Peyer's patch (tissue), 4 donors: ENCODE measurements around the gene C20orf144. TPM values are rescaled to one million over a fixed set of nuclear protein-coding genes. Genes with fewer than 3 reads are reported as not detected.

Experiments
- DNase-seq, 3 donors: peaks; one replicate each; pipeline ENCODE4 v3.0.0-alpha.2; 2017 to 2019
- H3K27ac ChIP-seq, 4 donors: fragments of 200-600 bp; sonication (generic); one replicate each; pipeline ENCODE4 v1.5.1; 2016 to 2019
- H3K27me3 ChIP-seq, 2 donors: fragments of 200-600 bp; sonication (generic); one replicate each; pipeline ENCODE4 v1.5.1; 2019
- H3K36me3 ChIP-seq, 3 donors: fragments of 200-600 bp; sonication (generic); one replicate each; pipeline ENCODE4 v1.5.1; 2016 to 2019
- H3K4me1 ChIP-seq, 4 donors: fragments of 200-600 bp; sonication (generic); one replicate each; pipeline ENCODE4 v1.5.1; 2016 to 2019
- H3K4me3 ChIP-seq, 4 donors: fragments of 200-600 bp; sonication (generic); 1 replicate in 3 of 4; 2 replicates in 1 of 4; pipeline ENCODE4 v1.5.1; 2016 to 2019; ENCODE audit warnings: mild to moderate bottlenecking in 1 of 4
- H3K9me3 ChIP-seq, 4 donors: fragments of 200-600 bp; sonication (generic); one replicate each; pipeline ENCODE4 v1.5.1; 2016 to 2019; ENCODE audit warnings: mild to moderate bottlenecking in 1 of 4
- POLR2A ChIP-seq, 2 donors: fragments of 450-650 bp; IDR thresholded peaks; one replicate each; pipeline ENCODE4 v1.5.1; 2017; ENCODE audit warnings: antibody characterized with exemption in 2 of 2, mild to moderate bottlenecking in 2 of 2, moderate library complexity in 2 of 2
- total RNA-seq, 4 donors: library from RNA; depleted of rRNA; stranded (reverse); fragments of >200 nt; gene quantifications; one replicate each; pipeline ENCODE4 v1.1.0, GENCODE V29; 2016
- TF ChIP-seq, protein P1 (sequence below), 6 experiments: fragments of 450-650 bp in 4 of 6; fragments of 200-600 bp in 2 of 6; sonication (generic) in 1 of 6; IDR thresholded peaks; one replicate each; pipeline ENCODE4 v1.5.1; 2017 to 2019; ENCODE audit warnings: antibody characterized with exemption in 6 of 6, mild to moderate bottlenecking in 3 of 6, moderate library complexity in 1 of 6

The C20orf144 gene
- total RNA-seq, 4 donors from 2014 or later, result not detected

GRCh38 chr20:33668466-33669155, 6.5 kb downstream of the C20orf144 start:
- TF ChIP-seq POLR2A (IDR thresholded peaks at IDR 0.05), result no peak
- TF ChIP-seq, protein P1, sequence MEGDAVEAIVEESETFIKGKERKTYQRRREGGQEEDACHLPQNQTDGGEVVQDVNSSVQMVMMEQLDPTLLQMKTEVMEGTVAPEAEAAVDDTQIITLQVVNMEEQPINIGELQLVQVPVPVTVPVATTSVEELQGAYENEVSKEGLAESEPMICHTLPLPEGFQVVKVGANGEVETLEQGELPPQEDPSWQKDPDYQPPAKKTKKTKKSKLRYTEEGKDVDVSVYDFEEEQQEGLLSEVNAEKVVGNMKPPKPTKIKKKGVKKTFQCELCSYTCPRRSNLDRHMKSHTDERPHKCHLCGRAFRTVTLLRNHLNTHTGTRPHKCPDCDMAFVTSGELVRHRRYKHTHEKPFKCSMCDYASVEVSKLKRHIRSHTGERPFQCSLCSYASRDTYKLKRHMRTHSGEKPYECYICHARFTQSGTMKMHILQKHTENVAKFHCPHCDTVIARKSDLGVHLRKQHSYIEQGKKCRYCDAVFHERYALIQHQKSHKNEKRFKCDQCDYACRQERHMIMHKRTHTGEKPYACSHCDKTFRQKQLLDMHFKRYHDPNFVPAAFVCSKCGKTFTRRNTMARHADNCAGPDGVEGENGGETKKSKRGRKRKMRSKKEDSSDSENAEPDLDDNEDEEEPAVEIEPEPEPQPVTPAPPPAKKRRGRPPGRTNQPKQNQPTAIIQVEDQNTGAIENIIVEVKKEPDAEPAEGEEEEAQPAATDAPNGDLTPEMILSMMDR (IDR thresholded peaks at IDR 0.05), result no peak
- H3K36me3 ChIP-seq, result peaks cover 0 to 12% (median 0%) of the 10 kb centered on the region in 3 donors
- DNase-seq, result no peak
- no peaks in the 10 kb centered on the region for H3K9me3 ChIP-seq
- H3K4me3 ChIP-seq, result peak overlapping the region in 1 of 4 donors; percentile 75
- no peaks in the 10 kb centered on the region for H3K27me3 ChIP-seq
- peak overlapping the region in 2 of 4 donors; percentile 94 to 95 for H3K27ac ChIP-seq
- peaks cover 0 to 48% (median 12%) of the 10 kb centered on the region in 4 donors for H3K4me1 ChIP-seq

DNA sequence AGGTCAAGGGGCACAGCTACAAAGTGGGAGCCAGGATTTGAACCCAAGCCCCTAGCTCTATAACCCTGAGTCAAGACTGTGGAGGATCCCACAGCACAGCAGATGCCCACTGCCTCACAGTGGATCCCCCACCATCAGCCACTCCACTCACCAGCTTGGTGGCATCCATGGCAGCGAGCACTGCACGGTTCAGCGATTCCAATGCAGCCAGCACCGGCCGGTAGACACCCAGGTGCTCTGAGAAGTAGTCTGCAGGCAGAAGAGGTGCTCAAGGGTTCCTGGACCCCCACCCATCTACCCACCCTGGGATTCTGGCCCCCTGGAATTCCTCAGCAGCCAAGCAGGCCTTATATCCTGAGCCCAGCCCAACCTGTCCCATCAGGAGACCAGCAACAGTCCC, 7.1 kb downstream of the C20orf144 start:
- Histone ChIP-seq H3K9me3 (no peaks in the 10 kb centered on the region), H3K4me3 (no peak overlapping the region), H3K4me1 (peaks cover 0 to 46% (median 13%) of the 10 kb centered on the region in 4 donors), H3K27ac (no peak overlapping the region), H3K27me3 (no peaks in the 10 kb centered on the region), H3K36me3 (peaks cover 0 to 12% (median 0%) of the 10 kb centered on the region in 3 donors)
- TF ChIP-seq POLR2A (IDR thresholded peaks at IDR 0.05), result no peak
- TF ChIP-seq, protein P1 (IDR thresholded peaks at IDR 0.05), result no peak
- no peak for DNase-seq

DNA sequence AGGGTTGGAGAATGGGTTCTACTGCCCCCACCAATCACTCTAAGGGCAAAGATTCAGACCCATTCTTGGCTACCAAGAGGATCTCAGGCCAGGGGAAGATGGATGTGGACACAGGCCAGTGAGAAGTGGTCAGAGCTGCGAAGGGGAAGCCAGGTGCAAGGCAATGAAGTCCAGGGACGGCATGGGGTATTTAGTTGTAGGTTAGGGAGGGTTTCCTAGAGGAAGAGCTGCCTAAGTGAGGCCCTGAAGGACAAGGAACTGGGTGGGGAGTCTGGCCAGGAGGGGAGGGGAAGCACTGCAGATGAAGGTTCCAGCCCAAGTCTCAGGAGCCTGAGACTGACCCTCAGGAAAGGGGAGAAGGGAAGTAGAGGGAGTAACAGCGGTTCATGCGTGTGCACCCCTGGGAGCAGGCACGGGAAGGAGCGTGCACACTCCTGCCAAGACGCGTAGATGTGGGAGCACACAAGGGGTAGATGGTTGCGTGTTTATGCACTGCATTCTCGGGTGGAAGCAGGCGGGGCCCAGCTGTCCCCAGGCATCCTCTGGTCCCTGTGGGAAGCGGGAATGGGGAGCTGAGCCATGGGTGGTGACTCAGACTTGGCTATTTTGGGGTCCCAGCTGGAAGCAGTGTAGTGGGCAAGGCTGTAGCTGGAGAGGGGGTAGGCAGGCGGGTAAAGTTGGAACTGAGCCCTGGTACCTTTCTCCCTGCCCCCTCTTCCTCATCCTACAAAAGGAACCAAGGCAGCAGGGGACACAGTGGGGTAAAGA, 7.9 kb downstream of the C20orf144 start:
- Histone ChIP-seq H3K27me3 (no peaks in the 10 kb centered on the region), H3K4me3 (no peak overlapping the region), H3K27ac (no peak overlapping the region), H3K36me3 (peaks cover 0 to 12% (median 0%) of the 10 kb centered on the region in 3 donors), H3K9me3 (no peaks in the 10 kb centered on the region), H3K4me1 (peaks cover 0 to 48% (median 16%) of the 10 kb centered on the region in 4 donors)
- TF ChIP-seq POLR2A (IDR thresholded peaks at IDR 0.05), result no peak
- TF ChIP-seq, protein P1 (IDR thresholded peaks at IDR 0.05), result no peak
- DNase-seq, result no peak

- Histone ChIP-seq H3K9me3 (no peaks in the 10 kb centered on the region), H3K4me1 (peaks cover 0 to 53% (median 16%) of the 10 kb centered on the region in 4 donors), H3K36me3 (peaks cover 0 to 12% (median 0%) of the 10 kb centered on the region in 3 donors), H3K27me3 (no peaks in the 10 kb centered on the region), H3K27ac (no peak overlapping the region), H3K4me3 (no peak overlapping the region)
- TF ChIP-seq POLR2A (IDR thresholded peaks at IDR 0.05), result no peak
- TF ChIP-seq, protein P1 (IDR thresholded peaks at IDR 0.05), result no peak
- DNase-seq, result no peak
Observed at GRCh38 chr20:33670715-33671499, 8.8 kb downstream of the C20orf144 start.

DNA sequence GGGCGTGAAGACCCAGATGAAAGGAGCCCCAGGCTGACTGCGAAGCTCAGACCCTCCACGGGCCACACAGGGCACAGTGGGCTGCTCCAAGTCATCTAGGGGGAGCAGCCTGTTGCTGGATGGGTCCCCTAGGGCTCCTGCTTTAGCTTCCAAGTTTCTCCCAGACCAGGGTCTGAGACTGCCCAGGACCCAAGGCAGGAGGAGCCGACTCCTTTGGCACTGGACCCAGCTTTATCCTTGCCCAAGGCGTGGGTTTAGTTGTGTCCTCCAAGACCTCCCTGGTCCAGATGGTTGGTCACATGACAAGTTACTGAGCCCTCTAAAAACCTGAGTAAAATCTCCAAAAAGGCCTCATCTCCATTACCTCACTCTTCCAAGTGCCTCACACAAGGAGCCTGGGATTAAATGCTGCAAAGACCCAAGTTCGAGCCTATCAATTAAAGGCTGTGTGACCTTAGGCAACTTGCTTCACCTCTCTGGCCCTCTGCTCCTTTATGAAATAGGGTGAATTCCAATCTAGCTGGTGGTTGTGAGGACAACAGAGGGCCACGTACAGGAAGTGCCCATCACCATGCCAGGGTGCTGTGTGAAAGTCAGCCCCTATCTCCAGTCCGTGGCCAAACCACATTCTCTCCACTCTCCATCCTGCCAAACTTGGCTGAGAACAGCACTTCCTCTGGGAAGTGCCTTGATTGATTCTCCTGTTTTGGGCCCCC, 9.6 kb downstream of the C20orf144 start:
- DNase-seq, result no peak
- H3K36me3 ChIP-seq, result peaks cover 0 to 12% (median 0%) of the 10 kb centered on the region in 3 donors
- H3K4me3 ChIP-seq, result no peak overlapping the region
- no peak overlapping the region for H3K27ac ChIP-seq
- no peaks in the 10 kb centered on the region for H3K27me3 ChIP-seq
- TF ChIP-seq POLR2A (IDR thresholded peaks at IDR 0.05), result no peak
- TF ChIP-seq, protein P1 (IDR thresholded peaks at IDR 0.05), result no peak
- H3K4me1 ChIP-seq, result peaks cover 0 to 53% (median 13%) of the 10 kb centered on the region in 4 donors
- H3K9me3 ChIP-seq, result no peaks in the 10 kb centered on the region
